Measurements from ENCODE around the gene RPGR. TPM values are rescaled to one million over a fixed set of nuclear protein-coding genes. Genes with fewer than 3 reads are reported as not detected.

RPGR gene
- total RNA-seq, 2 donors from 2014 or later: 14.8 to 21.1 TPM

DNA sequence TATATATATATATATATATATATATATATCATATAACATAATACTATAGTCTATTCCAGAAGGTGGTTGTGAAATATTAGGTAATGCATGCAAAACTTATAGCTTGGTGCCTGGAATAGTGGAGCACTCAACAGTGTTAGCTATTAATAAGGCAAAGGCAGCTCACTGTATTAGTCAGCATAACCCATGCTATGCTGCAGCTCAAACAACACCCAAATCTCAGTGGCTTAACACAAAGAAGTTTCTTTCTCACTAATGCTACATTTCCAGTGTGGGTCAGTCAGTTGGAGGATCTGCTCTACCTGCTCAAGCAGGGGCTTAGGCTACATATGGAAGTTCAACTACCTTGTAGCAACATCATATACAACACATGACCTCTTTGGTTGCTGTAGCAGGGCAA lies 5.2 kb upstream of the RPGR start:
- Histone ChIP-seq H3K27ac (no peak overlapping the region), H3K9me3 (no peaks in the 10 kb centered on the region), H3K27me3 (no peaks in the 10 kb centered on the region), H3K36me3 (replicated peaks in 1 of 2; ENCODE audit: insufficient read depth in 1 of 2, low read depth in 2 of 2) (no peaks in the 10 kb centered on the region), H3K4me1 (peaks cover 5% of the 10 kb centered on the region), H3K4me3 (no peak overlapping the region)
- TF ChIP-seq POLR2A (IDR thresholded peaks at IDR 0.05): no peak
- TF ChIP-seq, protein P1, sequence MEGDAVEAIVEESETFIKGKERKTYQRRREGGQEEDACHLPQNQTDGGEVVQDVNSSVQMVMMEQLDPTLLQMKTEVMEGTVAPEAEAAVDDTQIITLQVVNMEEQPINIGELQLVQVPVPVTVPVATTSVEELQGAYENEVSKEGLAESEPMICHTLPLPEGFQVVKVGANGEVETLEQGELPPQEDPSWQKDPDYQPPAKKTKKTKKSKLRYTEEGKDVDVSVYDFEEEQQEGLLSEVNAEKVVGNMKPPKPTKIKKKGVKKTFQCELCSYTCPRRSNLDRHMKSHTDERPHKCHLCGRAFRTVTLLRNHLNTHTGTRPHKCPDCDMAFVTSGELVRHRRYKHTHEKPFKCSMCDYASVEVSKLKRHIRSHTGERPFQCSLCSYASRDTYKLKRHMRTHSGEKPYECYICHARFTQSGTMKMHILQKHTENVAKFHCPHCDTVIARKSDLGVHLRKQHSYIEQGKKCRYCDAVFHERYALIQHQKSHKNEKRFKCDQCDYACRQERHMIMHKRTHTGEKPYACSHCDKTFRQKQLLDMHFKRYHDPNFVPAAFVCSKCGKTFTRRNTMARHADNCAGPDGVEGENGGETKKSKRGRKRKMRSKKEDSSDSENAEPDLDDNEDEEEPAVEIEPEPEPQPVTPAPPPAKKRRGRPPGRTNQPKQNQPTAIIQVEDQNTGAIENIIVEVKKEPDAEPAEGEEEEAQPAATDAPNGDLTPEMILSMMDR (IDR thresholded peaks at IDR 0.05): no peak
- intact Hi-C loops (cut with DNase I): no loop called here
- ATAC-seq: no peak
- no peak for DNase-seq

DNA sequence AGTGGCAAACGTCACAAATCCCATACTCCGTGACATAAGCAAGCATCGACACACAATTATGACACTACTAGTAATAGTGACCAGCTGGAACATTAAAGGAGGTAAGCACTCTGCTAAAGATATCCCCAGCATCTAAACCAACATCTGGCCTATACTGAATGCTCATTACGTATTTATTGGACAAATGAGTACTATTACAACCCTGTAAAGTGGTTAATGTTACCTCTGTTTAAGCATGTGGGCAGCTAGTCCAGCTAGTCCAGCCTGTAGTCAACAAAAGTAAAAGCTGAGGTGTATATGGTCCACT lies 419 bp upstream of the RPGR start:
- H3K9me3 ChIP-seq: no peaks in the 10 kb centered on the region
- TF ChIP-seq, protein P1 (IDR thresholded peaks at IDR 0.05): no peak
- no peak for TF ChIP-seq POLR2A (IDR thresholded peaks at IDR 0.05)
- H3K27ac ChIP-seq: peak overlapping the region in 2 of 4 donors; percentile 94
- no peak for DNase-seq
- H3K4me3 ChIP-seq: no peak overlapping the region
- intact Hi-C loops (cut with DNase I): loop anchor here (10.0 kb wide), 1 partner anchor 63 kb away; no protein-coding TSS in a partner anchor
- no peaks in the 10 kb centered on the region for H3K36me3 ChIP-seq (replicated peaks in 1 of 2; ENCODE audit: insufficient read depth in 1 of 2, low read depth in 2 of 2)
- WGBS, 2 donors: 12 to 33% methylated on average over 1 to 3 of the region's 4 CpGs
- ATAC-seq: no peak
- peaks cover 10% of the 10 kb centered on the region for H3K4me1 ChIP-seq
- H3K27me3 ChIP-seq: no peaks in the 10 kb centered on the region

DNA sequence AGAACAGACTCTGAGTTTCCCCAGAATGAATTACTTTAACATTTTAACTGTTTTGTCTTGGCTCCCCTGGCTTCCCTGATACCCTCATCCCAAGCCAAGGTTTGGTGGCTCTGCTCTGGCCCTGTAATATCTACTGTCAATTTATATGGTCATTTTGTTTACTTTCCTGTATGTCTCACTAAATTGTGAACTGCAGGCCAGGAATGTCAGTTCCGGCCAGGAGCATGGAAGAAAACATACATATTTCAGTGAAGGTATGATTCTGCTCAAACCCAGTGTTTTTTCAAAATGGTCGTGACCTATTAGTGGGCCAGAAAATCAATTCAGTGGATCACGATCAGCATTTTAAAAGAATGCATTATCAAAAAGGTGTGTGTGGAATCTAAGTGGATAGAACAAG lies 1.2 kb downstream of the RPGR start:
- peaks cover 10% of the 10 kb centered on the region for H3K4me1 ChIP-seq
- peak overlapping the region in 2 of 4 donors; percentile 74 to 94 for H3K27ac ChIP-seq
- no peaks in the 10 kb centered on the region for H3K9me3 ChIP-seq
- TF ChIP-seq POLR2A (IDR thresholded peaks at IDR 0.05): no peak
- TF ChIP-seq, protein P1 (IDR thresholded peaks at IDR 0.05): no peak
- H3K36me3 ChIP-seq (replicated peaks in 1 of 2; ENCODE audit: insufficient read depth in 1 of 2, low read depth in 2 of 2): no peaks in the 10 kb centered on the region
- no peak overlapping the region for H3K4me3 ChIP-seq
- intact Hi-C loops (cut with DNase I): loop anchor here (10.0 kb wide), 1 partner anchor 61 kb away; no protein-coding TSS in a partner anchor
- no peak for ATAC-seq
- WGBS, 2 donors: 15 to 25% methylated on average over 3 of the region's 3 CpGs
- H3K27me3 ChIP-seq: no peaks in the 10 kb centered on the region
- DNase-seq: no peak

DNA sequence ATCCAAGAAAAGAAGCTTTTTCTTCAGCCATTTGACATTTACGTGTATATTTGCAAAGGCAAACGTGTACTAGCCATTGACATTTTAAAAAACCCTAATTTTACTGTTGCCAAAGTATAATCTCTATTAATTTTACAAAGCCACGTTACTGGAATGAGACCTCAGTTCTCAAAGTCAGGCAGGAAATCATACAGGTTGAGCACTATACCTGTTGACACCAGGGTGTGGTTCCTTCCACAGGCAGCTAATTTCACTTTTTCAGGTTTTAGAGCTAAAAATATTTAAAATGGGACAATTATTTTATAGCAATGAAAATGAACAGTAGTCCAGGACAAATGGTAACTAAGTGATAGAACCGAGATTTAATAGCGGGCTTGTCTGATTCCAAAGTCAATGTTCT lies 6.5 kb downstream of the RPGR start:
- Histone ChIP-seq H3K4me3 (no peak overlapping the region), H3K4me1 (no peaks in the 10 kb centered on the region), H3K27ac (no peak overlapping the region), H3K27me3 (no peaks in the 10 kb centered on the region), H3K36me3 (replicated peaks in 1 of 2; ENCODE audit: insufficient read depth in 1 of 2, low read depth in 2 of 2) (no peaks in the 10 kb centered on the region), H3K9me3 (no peaks in the 10 kb centered on the region)
- no peak for TF ChIP-seq POLR2A (IDR thresholded peaks at IDR 0.05)
- TF ChIP-seq, protein P1 (IDR thresholded peaks at IDR 0.05): no peak
- WGBS, 2 donors: 83 to 96% methylated on average over 5 of the region's 5 CpGs
- intact Hi-C loops (cut with DNase I): loop anchor here (10.0 kb wide), 1 partner anchor 56 kb away; no protein-coding TSS in a partner anchor
- no peak for ATAC-seq
- no peak for DNase-seq

DNA sequence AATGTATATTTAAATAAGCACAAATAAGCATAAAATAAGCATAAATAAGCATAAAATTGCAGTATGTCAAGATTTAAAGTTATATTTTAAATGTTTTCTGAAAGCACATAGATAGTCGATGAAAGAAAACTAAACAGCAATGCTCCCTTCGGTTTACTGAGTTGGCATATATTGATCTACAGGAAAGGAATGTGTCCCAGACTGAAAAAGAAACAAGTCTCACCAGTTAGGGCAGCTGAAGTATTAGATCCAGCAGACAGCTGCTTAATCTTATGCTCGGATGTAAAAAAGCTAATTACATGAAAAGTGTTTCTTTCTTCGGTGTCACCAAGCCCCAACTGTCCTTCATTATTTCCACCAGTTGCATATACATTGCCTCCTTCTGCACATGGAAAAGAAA lies 8.7 kb downstream of the RPGR start:
- intact Hi-C loops (cut with DNase I): no loop called here
- 11 to 26% methylated on average over 3 to 4 of the region's 4 CpGs for WGBS, 2 donors
- no peak for DNase-seq
- peak; percentile 76 for ATAC-seq
- H3K4me3 ChIP-seq: no peak overlapping the region
- H3K36me3 ChIP-seq (replicated peaks in 1 of 2; ENCODE audit: insufficient read depth in 1 of 2, low read depth in 2 of 2): no peaks in the 10 kb centered on the region
- H3K9me3 ChIP-seq: no peaks in the 10 kb centered on the region
- H3K4me1 ChIP-seq: no peaks in the 10 kb centered on the region
- H3K27me3 ChIP-seq: no peaks in the 10 kb centered on the region
- TF ChIP-seq POLR2A (IDR thresholded peaks at IDR 0.05): no peak
- TF ChIP-seq, protein P1 (IDR thresholded peaks at IDR 0.05): no peak
- H3K27ac ChIP-seq: peak overlapping the region in 1 of 4 donors; percentile 28

Measured in body of pancreas (tissue), 4 donors.